Testis (tissue), 2 donors: ENCODE measurements around the gene PARL.

Experiments
- POLR2A ChIP-seq: fragments of 450-650 bp; IDR thresholded peaks from one replicate; pipeline ENCODE4 v1.6.1; 2017; ENCODE audit warnings: antibody characterized with exemption, mild to moderate bottlenecking, moderate library complexity
- TF ChIP-seq, protein P1 (sequence below), 3 experiments: fragments of 450-650 bp in 2 of 3; fragments of 200-600 bp in 1 of 3; sonication (generic) in 1 of 3; IDR thresholded peaks; one replicate each; pipeline ENCODE4 v1.5.1; 2016 to 2019; ENCODE audit warnings: antibody characterized with exemption in 3 of 3, mild to moderate bottlenecking in 2 of 3, moderate library complexity in 1 of 3

DNA sequence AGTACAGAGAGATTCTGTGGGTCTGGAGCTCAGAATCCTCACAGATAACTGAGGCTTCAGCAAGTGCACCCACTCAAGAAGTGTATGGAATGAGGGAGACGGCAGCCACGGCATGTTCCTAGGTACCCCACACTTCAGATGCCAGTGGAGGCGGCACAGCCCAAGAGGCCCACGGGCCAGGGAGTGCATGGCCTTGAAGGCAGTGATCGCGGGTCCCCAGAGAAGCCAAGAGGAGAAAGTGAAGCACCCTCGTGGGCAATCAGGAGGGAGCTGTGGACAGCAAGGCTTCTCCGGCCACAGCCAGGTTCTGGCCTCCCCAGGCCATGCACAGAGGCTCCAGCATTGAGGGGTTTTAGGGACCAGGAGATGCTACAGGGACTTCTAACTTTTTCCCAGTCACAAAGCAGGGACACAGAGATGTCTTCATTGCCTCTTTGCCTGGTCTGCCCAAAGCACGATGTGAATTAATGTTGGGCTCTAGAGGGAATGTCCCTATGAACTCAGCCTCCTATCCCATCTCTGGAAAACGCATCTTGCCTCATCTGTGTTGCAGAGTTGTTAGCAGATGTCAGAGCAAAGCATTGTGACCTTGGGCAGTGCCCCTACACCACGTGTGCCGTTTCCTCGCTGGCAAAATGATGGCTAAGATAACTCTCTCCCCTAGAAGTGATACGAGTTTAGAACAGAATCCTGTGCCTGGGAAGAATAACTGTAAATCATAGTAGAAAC is 56.7 kb downstream of the PARL start:
- TF ChIP-seq POLR2A: no peak
- TF ChIP-seq, protein P1, sequence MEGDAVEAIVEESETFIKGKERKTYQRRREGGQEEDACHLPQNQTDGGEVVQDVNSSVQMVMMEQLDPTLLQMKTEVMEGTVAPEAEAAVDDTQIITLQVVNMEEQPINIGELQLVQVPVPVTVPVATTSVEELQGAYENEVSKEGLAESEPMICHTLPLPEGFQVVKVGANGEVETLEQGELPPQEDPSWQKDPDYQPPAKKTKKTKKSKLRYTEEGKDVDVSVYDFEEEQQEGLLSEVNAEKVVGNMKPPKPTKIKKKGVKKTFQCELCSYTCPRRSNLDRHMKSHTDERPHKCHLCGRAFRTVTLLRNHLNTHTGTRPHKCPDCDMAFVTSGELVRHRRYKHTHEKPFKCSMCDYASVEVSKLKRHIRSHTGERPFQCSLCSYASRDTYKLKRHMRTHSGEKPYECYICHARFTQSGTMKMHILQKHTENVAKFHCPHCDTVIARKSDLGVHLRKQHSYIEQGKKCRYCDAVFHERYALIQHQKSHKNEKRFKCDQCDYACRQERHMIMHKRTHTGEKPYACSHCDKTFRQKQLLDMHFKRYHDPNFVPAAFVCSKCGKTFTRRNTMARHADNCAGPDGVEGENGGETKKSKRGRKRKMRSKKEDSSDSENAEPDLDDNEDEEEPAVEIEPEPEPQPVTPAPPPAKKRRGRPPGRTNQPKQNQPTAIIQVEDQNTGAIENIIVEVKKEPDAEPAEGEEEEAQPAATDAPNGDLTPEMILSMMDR (IDR thresholded peaks at IDR 0.05): no peak
